Measurements from ENCODE around the gene TMEM126B. TPM values are rescaled to one million over a fixed set of nuclear protein-coding genes. Genes with fewer than 3 reads are reported as not detected.
A peak's percentile ranks its signal among the peaks of the same experiment; 100 is the strongest.
"Not testable (repeated sequence)": the region's sequence is repeated elsewhere in the genome, so short reads cannot be mapped to it uniquely, and the experiment has no call there.

TMEM126B gene
- total RNA-seq (10 to 100 TPM; 24.5 to 25.4 TPM), total RNA-seq (19.4 to 49.3 reads per million in 2 donors)

DNA sequence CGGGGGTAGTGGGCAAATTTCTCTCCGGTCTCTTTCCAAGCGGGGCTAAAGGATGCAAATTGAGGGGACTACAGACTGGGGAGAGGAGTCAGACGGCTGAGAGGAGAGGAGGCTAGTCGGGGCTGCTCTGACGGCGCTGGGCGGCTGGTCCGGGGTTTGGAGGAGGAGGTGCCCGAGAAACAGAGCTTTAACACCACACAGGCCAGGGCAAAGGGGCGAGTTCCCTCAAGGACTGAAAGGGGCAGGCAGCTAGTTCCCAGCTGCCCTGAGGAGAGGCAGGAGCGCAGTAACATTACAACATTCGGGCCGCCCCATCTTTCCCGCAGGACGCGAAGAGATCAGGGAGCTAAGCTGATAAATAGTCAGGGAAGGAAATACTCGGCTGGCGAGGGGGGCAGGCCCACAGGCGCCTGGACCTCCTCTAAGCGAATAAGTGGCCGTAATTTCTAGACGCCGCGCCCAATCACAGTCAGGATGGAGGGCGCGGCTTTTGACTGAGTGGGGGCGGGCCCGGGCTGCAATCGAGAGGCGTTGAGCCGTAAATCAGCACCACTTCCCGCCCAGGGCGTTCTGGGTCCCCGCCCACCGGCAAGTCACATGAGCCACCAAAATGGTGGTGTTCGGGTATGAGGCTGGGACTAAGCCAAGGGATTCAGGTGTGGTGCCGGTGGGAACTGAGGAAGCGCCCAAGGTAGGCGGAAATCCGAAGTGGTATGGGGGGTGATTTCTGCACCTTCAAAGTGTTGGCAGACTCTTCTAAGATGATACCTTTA lies at the start of gene TMEM126B:
TSS of gene TMEM126B (plus strand) at position 596 of the 773 bp plus-strand sequence. CDS start at position 611, 15 bp downstream.
- peak within 1 kb of the TSS; percentile 99 for H3K27ac Mint-ChIP-seq
- peak within 1 kb of the TSS; percentile 98 for H3K4me3 Mint-ChIP-seq
- H3K36me3 Mint-ChIP-seq (ENCODE audit: low read depth) = peaks cover 6% of the 10 kb centered on the region
- ATAC-seq (peak; percentile 98), DNase-seq (peak; percentile 90 to 94 (median 90))
- H3K4me1 Mint-ChIP-seq = peaks cover 25% of the 10 kb centered on the region
- no peaks in the 10 kb centered on the region for H3K9me3 ChIP-seq (ENCODE audit: control insufficient read depth, low read length, poor library complexity, severe bottlenecking)
- peaks cover 4% of the 10 kb centered on the region for H3K27me3 Mint-ChIP-seq

DNA sequence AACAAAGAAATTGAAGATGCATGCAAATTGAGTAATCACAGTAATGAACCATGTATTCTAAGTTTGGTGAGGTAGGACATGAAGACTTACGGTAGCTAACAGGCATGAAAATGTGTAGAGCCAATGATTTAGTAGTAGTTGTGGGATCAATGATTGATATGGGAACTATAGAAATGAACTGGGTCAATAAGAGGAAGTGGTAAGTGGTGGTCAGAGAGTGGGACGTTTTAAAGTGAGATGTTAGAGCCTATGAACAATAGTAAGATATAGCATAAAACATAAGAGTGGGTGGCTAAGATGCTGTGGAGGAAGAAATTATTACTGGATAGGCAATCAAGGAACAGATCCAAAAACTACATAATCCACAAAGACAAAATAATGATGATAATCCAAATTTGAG lies 46.3 kb upstream of the TMEM126B start:
- H3K36me3 Mint-ChIP-seq (ENCODE audit: low read depth) = peaks cover 4% of the 10 kb centered on the region
- H3K4me3 Mint-ChIP-seq = no peak overlapping the region
- no peaks in the 10 kb centered on the region for H3K9me3 ChIP-seq (ENCODE audit: control insufficient read depth, low read length, poor library complexity, severe bottlenecking)
- peaks cover 4% of the 10 kb centered on the region for H3K4me1 Mint-ChIP-seq
- H3K27me3 Mint-ChIP-seq = no peaks in the 10 kb centered on the region
- ATAC-seq (no peak), DNase-seq (no peak)
- H3K27ac Mint-ChIP-seq = no peak overlapping the region

DNA sequence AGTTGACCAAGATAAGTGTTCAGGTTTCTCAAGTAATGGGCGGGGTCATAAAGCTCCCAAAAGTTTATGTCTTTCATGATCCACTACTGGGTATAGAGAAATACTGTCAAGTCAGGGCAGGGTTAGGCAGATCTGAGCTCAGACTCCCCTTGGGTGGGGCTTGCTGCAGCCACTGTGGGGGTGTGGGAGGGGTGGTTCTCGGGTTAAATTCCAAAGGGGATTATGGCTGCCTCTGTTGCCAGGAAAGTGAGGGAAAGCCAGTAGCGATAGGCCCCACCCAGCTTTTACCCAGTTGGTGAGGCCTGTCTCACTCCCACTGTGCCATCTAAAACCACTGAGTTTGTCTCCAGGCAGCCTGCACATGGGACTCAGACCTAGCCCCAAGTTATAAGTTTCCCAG lies 39.0 kb upstream of the TMEM126B start:
- Mint-ChIP-seq H3K36me3 (ENCODE audit: low read depth) (no peaks in the 10 kb centered on the region), H3K27me3 (peaks cover 19% of the 10 kb centered on the region), H3K4me3 (no peak overlapping the region), H3K27ac (no peak overlapping the region), H3K4me1 (no peaks in the 10 kb centered on the region)
- H3K9me3 ChIP-seq (ENCODE audit: control insufficient read depth, low read length, poor library complexity, severe bottlenecking) = no peaks in the 10 kb centered on the region
- ATAC-seq (no peak), DNase-seq (no peak)

DNA sequence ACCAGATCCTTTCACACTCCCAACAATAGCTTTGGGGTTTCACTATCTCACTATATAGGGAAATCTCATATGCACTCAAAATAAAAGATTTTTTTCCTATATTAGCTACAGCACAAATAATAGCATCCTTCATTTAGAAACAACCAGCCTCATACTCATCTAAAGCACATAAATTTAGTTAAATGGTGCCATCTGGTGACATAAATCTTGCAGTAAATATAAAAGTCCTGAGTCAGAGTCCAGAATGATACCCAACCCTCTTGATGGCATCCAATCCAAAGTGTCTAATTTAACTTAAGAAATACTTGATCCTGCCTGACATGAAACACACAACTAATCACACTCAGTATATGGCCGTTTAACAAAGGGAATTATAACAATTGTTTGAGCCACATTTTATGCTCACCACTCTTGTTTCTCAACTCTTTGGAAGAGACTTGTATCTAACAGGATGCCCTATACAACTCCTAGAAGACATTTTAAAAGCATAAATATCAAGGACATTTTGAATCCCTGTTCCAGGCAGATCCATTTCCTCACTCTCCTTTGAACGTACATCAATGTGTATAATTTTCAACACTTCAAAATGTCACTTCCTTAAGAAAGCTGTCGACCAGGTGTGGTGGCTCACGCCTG lies 37.4 kb upstream of the TMEM126B start:
- Mint-ChIP-seq H3K36me3 (ENCODE audit: low read depth) (no peaks in the 10 kb centered on the region), H3K4me1 (no peaks in the 10 kb centered on the region), H3K4me3 (no peak overlapping the region), H3K27ac (no peak overlapping the region), H3K27me3 (peaks cover 19% of the 10 kb centered on the region)
- no peak for DNase-seq
- no peak for ATAC-seq
- H3K9me3 ChIP-seq (ENCODE audit: control insufficient read depth, low read length, poor library complexity, severe bottlenecking) = no peaks in the 10 kb centered on the region

DNA sequence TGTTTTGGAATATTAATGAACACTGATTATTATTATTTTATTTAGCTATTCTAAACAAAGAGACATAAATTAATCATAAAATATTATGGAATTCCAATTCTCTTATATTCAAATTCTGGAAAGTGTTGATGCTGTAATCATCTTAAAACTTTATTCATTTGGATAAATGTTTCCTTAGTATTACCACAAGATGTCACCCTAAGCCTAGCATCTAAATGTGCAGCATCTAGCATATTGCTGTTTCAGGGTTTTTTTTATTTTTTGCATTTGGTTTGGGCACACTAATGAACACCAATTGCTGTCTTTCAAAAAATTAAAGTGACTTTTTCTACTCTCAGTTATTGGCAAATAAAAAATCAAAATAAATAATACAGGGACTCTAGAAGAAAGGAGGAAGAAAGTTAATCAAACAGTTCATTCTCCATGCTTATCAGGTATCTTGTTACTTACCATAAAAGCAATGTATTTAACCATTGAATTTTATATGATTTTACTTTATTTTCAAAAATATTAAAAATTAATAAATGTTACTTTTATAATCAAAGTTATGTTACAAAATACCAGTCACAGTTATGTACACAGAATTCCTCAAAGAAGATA lies 33.0 kb upstream of the TMEM126B start:
- peaks cover 4% of the 10 kb centered on the region for H3K36me3 Mint-ChIP-seq (ENCODE audit: low read depth)
- ATAC-seq (peak; percentile 61), DNase-seq (no peak)
- H3K9me3 ChIP-seq (ENCODE audit: control insufficient read depth, low read length, poor library complexity, severe bottlenecking) = no peaks in the 10 kb centered on the region
- H3K27ac Mint-ChIP-seq = no peak overlapping the region
- H3K4me1 Mint-ChIP-seq = peaks cover 8% of the 10 kb centered on the region
- H3K4me3 Mint-ChIP-seq = no peak overlapping the region
- H3K27me3 Mint-ChIP-seq = peaks cover 19% of the 10 kb centered on the region

DNA sequence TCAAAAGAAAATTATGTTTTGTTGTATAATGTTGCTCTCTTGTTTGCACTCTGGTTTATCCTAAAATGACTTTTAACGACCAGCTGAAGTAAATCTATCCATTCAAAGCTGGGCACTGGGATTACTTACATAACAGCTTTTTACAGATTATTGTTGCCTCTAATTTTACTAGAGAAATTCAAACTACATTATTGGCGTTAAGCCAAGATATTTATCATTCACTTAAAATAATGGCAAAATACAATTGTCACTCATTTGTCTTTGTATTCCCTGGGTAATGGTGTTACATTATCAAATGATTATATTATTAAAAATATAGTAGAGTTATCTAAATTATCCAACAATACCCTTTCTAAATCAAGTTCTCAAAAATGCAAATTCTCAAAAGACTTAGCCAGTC lies 31.5 kb upstream of the TMEM126B start:
- no peak for ATAC-seq
- DNase-seq = no peak
- H3K9me3 ChIP-seq (ENCODE audit: control insufficient read depth, low read length, poor library complexity, severe bottlenecking) = no peaks in the 10 kb centered on the region
- peaks cover 8% of the 10 kb centered on the region for H3K4me1 Mint-ChIP-seq
- peaks cover 8% of the 10 kb centered on the region for H3K27me3 Mint-ChIP-seq
- no peak overlapping the region for H3K4me3 Mint-ChIP-seq
- peaks cover 5% of the 10 kb centered on the region for H3K36me3 Mint-ChIP-seq (ENCODE audit: low read depth)
- no peak overlapping the region for H3K27ac Mint-ChIP-seq

DNA sequence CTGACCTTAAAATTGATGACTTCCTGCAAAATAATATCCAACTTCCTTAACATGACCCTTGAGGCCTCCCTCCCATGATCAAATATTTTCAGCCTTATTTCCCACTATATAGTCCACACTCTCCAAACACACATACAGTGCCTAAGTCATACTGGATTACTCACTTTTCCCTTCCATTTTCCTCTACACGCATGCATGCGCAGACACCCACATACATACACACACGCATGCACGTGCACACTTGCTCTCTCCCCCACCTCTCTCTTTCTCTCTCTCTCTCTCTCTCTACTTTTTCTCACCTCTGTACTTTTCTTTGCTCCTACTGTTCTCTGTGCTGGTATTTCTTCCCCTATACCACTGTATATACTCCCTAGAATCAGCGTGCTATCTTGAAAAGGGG lies 29.3 kb upstream of the TMEM126B start:
- Mint-ChIP-seq H3K27ac (no peak overlapping the region), H3K4me3 (no peak overlapping the region), H3K36me3 (ENCODE audit: low read depth) (peaks cover 9% of the 10 kb centered on the region), H3K4me1 (peaks cover 14% of the 10 kb centered on the region), H3K27me3 (peaks cover 7% of the 10 kb centered on the region)
- H3K9me3 ChIP-seq (ENCODE audit: control insufficient read depth, low read length, poor library complexity, severe bottlenecking) = no peaks in the 10 kb centered on the region
- ATAC-seq (no peak), DNase-seq (no peak)

DNA sequence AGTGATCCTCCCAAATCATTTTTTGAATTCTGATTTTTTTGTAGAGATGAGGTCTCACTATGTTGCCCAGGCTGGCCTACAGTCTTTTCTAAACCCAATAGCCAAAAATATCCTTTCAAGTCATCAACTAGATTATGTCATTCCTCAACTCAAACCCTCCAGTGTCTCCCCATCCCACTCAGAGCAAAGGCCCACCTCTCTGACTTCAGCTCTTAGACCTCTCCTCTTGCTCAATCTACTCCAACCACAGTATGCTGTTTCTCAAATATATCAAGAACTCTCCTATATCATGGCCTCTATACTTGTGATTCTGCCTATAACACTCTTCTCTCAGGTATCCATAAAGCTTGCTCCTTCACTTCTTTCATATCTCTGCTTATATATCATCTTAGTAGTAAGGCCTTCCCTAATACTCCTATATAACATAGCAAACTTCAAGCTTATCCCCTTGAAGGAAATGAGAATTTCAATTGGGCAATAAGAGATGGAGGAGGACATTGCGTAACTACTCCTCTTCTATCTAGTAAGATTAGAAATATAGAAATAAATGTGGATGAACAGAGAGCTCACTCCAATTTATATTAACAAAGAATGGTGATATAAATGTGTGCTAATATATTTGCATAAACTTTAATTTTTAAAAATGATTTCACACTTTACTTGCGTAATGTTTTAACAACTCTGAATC lies 25.7 kb upstream of the TMEM126B start:
- Mint-ChIP-seq H3K36me3 (ENCODE audit: low read depth) (peaks cover 9% of the 10 kb centered on the region), H3K4me1 (peaks cover 14% of the 10 kb centered on the region), H3K27me3 (peaks cover 7% of the 10 kb centered on the region), H3K27ac (no peak overlapping the region), H3K4me3 (no peak overlapping the region)
- no peak for ATAC-seq
- H3K9me3 ChIP-seq (ENCODE audit: control insufficient read depth, low read length, poor library complexity, severe bottlenecking) = no peaks in the 10 kb centered on the region
- no peak for DNase-seq

DNA sequence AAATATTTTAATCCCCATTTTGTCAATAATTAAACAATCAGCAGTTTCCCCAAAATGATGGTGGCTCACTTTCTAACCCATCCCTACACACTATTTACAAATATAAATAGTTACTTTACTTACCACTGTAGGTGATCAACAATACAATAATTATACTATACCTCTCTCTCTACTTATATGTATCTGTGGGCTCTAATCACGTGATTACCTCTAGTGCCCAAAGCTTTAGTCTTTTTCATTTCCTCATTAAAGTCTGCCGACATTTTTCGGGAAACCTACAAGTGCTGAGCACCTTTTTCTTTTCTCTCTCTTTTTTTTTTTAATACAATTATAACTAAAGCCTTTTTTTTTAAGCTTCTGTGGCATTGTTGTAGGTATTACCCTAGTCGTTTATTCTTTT lies 25.2 kb upstream of the TMEM126B start:
- H3K9me3 ChIP-seq (ENCODE audit: control insufficient read depth, low read length, poor library complexity, severe bottlenecking) = no peaks in the 10 kb centered on the region
- Mint-ChIP-seq H3K36me3 (ENCODE audit: low read depth) (peaks cover 9% of the 10 kb centered on the region), H3K27me3 (peaks cover 9% of the 10 kb centered on the region), H3K4me1 (peaks cover 14% of the 10 kb centered on the region), H3K4me3 (no peak overlapping the region), H3K27ac (no peak overlapping the region)
- no peak for ATAC-seq
- no peak for DNase-seq

DNA sequence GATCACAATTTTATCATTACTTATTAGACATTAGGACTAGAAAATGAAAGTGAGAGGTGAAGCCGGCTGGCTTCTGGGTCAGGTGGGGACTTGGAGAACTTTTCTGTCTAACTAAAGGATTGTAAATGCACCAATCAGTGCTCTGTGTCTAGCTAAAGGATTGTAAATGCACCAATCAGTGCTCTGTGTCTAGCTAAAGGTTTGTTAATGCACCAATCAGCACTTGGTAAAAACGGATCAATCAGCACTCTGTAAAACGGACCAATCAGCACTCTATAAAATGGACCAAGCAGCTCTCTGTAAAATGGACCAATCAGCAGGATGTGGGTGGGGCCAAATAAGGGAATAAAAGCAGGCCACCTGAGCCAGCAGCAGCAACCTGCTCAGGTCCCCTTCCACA lies 22.2 kb upstream of the TMEM126B start:
- not testable (repeated sequence) for H3K36me3 Mint-ChIP-seq (ENCODE audit: low read depth); H3K4me1 Mint-ChIP-seq; H3K9me3 ChIP-seq (ENCODE audit: control insufficient read depth, low read length, poor library complexity, severe bottlenecking); H3K4me3 Mint-ChIP-seq; H3K27me3 Mint-ChIP-seq; DNase-seq; H3K27ac Mint-ChIP-seq; ATAC-seq

DNA sequence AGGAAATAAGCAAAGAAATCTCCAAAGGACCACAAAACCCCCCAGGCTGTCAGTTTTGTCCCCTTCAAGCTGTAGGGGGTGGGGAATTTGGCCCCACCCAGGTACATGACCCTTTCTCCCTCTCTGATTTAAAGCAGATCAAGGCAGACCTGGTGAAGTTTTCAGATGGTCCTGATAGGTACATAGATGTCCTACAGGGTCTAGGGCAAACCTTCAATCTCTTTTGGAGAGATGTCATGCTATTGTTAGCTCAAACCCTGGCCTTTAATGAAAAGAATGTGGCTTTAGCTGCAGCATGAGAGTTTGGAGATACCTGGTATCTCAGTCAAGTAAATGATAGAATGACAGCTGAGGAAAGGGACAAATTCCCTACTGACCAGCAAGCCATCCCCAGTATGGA lies 19.8 kb upstream of the TMEM126B start:
- H3K36me3 Mint-ChIP-seq (ENCODE audit: low read depth); H3K9me3 ChIP-seq (ENCODE audit: control insufficient read depth, low read length, poor library complexity, severe bottlenecking); H3K4me3 Mint-ChIP-seq; ATAC-seq; H3K27me3 Mint-ChIP-seq; H3K4me1 Mint-ChIP-seq; DNase-seq; H3K27ac Mint-ChIP-seq: not testable (repeated sequence)

DNA sequence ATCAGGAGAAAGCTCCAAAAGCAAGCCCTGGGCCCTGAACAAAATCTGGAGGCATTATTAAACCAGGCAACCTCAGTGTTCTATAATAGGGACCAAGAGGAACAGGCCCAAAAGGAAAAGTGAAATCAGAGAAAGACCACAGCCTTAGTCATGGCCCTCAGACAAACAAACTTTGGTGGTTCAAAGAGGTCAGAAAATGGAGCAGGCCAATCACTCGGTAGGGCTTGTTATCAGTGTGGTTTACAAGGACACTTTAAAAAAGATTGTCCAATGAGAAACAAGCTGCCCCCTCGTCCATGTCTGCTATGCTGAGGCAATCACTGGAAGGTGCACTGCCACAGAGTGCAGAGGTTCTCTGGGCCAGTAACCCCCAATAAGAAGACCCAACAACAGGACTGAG lies 19.1 kb upstream of the TMEM126B start:
- not testable (repeated sequence) for DNase-seq; H3K4me1 Mint-ChIP-seq; ATAC-seq; H3K36me3 Mint-ChIP-seq (ENCODE audit: low read depth); H3K4me3 Mint-ChIP-seq; H3K9me3 ChIP-seq (ENCODE audit: control insufficient read depth, low read length, poor library complexity, severe bottlenecking); H3K27ac Mint-ChIP-seq; H3K27me3 Mint-ChIP-seq

DNA sequence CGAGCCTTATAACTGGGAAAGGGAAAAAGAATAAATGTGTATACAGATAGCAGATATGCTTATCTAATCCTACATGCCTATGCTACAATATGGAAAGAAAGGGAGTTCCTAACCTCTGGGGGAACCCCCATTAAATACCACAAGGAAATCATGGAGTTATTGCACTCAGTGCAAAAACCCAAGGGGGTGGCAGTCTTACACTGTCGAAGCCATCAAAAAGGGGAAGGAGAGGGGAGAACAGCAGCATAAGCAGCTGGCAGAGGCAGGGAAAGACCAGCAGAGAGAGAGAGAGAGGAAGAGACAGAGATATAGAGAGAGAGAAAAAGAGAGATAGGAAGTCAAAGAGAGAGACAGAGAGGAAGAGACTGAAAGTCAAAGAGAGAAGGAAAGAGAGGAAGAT lies 16.8 kb upstream of the TMEM126B start:
- ATAC-seq; H3K4me3 Mint-ChIP-seq; H3K4me1 Mint-ChIP-seq; H3K9me3 ChIP-seq (ENCODE audit: control insufficient read depth, low read length, poor library complexity, severe bottlenecking); H3K36me3 Mint-ChIP-seq (ENCODE audit: low read depth); DNase-seq: not testable (repeated sequence)
- Mint-ChIP-seq H3K27me3 (peaks cover 15% of the 10 kb centered on the region), H3K27ac (peak overlapping the region; percentile 39)
